Stimulated activated naive CD8-positive, alpha-beta T cell treated with anti-CD3 and anti-CD28 coated beads, Interleukin-15, Interleukin-2, amounts not matched to agents 100 ng/mL and 50 ng/mL, for 24 hours (primary cell): ENCODE data around the gene R3HDML.
"Not testable (repeated sequence)": the region's sequence is repeated elsewhere in the genome, so short reads cannot be mapped to it uniquely, and the experiment has no call there.

ENCODE experiments used
- H3K27ac Mint-ChIP-seq: one replicate; pipeline ENCODE4 v1.8.0; 2021; ENCODE audit warnings: mild to moderate bottlenecking, mixed read lengths
- H3K27me3 Mint-ChIP-seq: one replicate; pipeline ENCODE4 v1.8.0; 2021; ENCODE audit warnings: mixed read lengths
- H3K36me3 Mint-ChIP-seq: one replicate; pipeline ENCODE4 v1.8.0; 2021; ENCODE audit warnings: low read depth, mixed read lengths
- H3K4me1 Mint-ChIP-seq: one replicate; pipeline ENCODE4 v1.8.0; 2021; ENCODE audit warnings: low read depth, mixed read lengths
- H3K4me3 Mint-ChIP-seq: one replicate; pipeline ENCODE4 v1.8.0; 2021; ENCODE audit warnings: mild to moderate bottlenecking, mixed read lengths
- H3K9me3 Mint-ChIP-seq: one replicate; pipeline ENCODE4 v1.8.0; 2021; ENCODE audit warnings: mixed read lengths

The R3HDML gene

DNA sequence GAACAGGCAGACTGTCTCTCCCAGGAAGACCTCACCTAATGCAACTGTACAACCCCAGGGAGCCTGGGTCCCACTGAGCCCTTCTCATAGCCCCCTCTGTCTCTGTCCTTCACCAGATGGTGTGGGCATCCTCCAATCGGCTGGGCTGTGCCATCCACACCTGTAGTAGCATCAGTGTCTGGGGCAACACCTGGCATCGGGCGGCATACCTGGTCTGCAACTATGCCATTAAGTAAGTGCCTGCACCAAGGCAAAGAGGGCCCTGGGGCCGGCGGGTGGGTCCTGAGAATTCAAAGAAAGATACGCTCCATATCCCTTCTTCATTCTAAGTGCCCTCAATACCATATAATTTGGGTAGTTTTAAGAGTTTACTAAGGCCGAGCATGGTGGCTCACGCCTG, 8.3 kb downstream of the R3HDML start:
- Mint-ChIP-seq H3K27me3 (no peaks in the 10 kb centered on the region), H3K36me3 (no peaks in the 10 kb centered on the region), H3K4me1 (no peaks in the 10 kb centered on the region), H3K4me3 (no peak overlapping the region), H3K9me3 (no peaks in the 10 kb centered on the region), H3K27ac (no peak overlapping the region)

GRCh38 chr20:44345941-44346340, 9.1 kb downstream of the R3HDML start:
- H3K4me1 Mint-ChIP-seq, H3K4me3 Mint-ChIP-seq, H3K36me3 Mint-ChIP-seq, H3K27me3 Mint-ChIP-seq, H3K27ac Mint-ChIP-seq, H3K9me3 Mint-ChIP-seq: not testable (repeated sequence)

GRCh38 chr20:44348168-44348659, 11.4 kb downstream of the R3HDML start:
- no peak overlapping the region for H3K4me3 Mint-ChIP-seq
- H3K36me3 Mint-ChIP-seq: no peaks in the 10 kb centered on the region
- no peaks in the 10 kb centered on the region for H3K9me3 Mint-ChIP-seq

DNA sequence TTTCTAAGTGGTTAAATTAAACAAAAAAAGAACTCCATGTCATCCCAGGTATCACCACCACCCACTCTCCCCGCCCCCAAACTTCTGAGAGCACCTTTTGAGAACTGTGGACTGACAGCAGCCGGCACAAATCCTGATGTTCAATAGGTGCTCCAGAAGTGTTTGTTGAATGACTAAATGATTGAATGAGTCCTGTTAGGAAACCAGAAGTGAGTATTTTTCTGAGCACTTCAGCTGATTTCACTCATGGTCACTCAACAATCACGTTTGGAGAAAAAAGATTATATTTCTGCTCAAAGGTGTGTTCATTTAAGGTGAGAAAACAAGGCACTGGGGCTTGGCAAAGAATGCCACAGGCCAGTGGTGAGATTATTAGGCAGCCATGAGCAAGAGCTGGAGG, 12.5 kb downstream of the R3HDML start:
- Mint-ChIP-seq H3K27me3 (no peaks in the 10 kb centered on the region), H3K4me3 (no peak overlapping the region), H3K27ac (no peak overlapping the region), H3K36me3 (no peaks in the 10 kb centered on the region), H3K9me3 (no peaks in the 10 kb centered on the region), H3K4me1 (no peaks in the 10 kb centered on the region)

More at GRCh38 chr20:44348168-44348659, 11.4 kb downstream of the R3HDML start:
- H3K27me3 Mint-ChIP-seq: no peaks in the 10 kb centered on the region
- no peak overlapping the region for H3K27ac Mint-ChIP-seq
- no peaks in the 10 kb centered on the region for H3K4me1 Mint-ChIP-seq

DNA sequence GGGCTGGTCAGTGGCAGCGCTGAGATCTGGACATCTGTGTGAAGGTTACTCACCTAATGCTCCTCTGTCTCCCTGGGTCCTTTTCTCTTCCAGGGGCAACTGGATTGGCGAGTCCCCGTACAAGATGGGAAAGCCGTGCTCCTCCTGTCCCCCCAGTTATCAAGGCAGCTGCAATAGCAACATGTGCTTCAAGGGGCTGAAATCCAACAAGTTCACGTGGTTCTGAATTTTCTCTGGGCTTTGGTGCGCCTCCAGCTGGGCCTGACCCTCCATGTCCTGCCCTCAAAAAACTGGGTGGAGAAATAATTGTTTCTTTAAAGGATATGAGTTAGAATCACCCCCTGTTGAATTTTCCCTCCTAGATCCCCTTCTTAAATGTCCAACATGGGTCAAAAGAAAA, 13.7 kb downstream of the R3HDML start:
- no peaks in the 10 kb centered on the region for H3K4me1 Mint-ChIP-seq
- no peaks in the 10 kb centered on the region for H3K36me3 Mint-ChIP-seq
- no peak overlapping the region for H3K4me3 Mint-ChIP-seq
- no peak overlapping the region for H3K27ac Mint-ChIP-seq
- peaks cover 3% of the 10 kb centered on the region for H3K27me3 Mint-ChIP-seq
- H3K9me3 Mint-ChIP-seq: no peaks in the 10 kb centered on the region

GRCh38 chr20:44354979-44355497, 18.2 kb downstream of the R3HDML start:
- Mint-ChIP-seq H3K27me3 (peaks cover 15% of the 10 kb centered on the region), H3K27ac (no peak overlapping the region)

GRCh38 chr20:44355498-44356352, 18.9 kb downstream of the R3HDML start, which contains the start of gene HNF4A:
TSS of gene HNF4A (plus strand) at chr20:44355699. CDS start at chr20:44355805, 106 bp downstream.
- Mint-ChIP-seq H3K27me3 (peaks cover 18% of the 10 kb centered on the region), H3K4me1 (no peaks in the 10 kb centered on the region), H3K4me3 (no peak within 1 kb of the TSS), H3K27ac (no peak within 1 kb of the TSS), H3K36me3 (no peaks in the 10 kb centered on the region), H3K9me3 (no peaks in the 10 kb centered on the region)

More at GRCh38 chr20:44354979-44355497, 18.2 kb downstream of the R3HDML start:
- Mint-ChIP-seq H3K4me3 (no peak overlapping the region), H3K4me1 (no peaks in the 10 kb centered on the region), H3K36me3 (no peaks in the 10 kb centered on the region), H3K9me3 (no peaks in the 10 kb centered on the region)

- Mint-ChIP-seq H3K27me3 (peaks cover 18% of the 10 kb centered on the region), H3K4me3 (no peak overlapping the region), H3K27ac (no peak overlapping the region), H3K36me3 (no peaks in the 10 kb centered on the region), H3K9me3 (no peaks in the 10 kb centered on the region), H3K4me1 (no peaks in the 10 kb centered on the region)
These were observed 19.5 kb downstream of the R3HDML start for GRCh38 chr20:44356353-44356723.

GRCh38 chr20:44357020-44357419, 20.2 kb downstream of the R3HDML start:
- H3K27me3 Mint-ChIP-seq: peaks cover 18% of the 10 kb centered on the region
- H3K4me3 Mint-ChIP-seq: no peak overlapping the region
- no peaks in the 10 kb centered on the region for H3K9me3 Mint-ChIP-seq

DNA sequence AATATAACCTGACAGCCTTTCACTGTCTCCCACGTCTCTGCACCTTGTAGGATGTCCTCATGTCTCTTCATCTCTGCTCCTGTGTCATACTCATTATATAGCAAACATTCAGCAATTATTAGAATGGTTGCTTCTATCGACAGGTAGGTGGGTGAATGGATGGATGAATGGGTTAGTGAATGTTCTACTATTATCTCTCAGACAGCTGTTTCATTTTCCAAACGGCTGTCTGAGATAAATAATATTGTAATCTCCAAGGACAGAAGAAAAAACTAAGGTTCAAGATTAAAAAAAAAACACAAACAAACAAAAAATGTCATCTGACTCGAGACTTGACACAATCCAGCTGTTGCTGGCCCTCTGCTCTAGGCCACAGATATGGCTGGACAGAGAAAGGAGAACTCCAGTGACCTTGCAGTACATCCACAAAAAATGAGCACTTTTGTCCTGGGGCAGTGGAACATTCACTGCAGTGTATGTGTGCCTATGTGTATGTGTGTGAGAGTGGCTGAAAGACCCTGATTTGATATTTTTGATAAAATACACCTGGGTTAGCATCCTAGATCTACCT, 20.8 kb downstream of the R3HDML start:
- Mint-ChIP-seq H3K36me3 (no peaks in the 10 kb centered on the region), H3K27ac (no peak overlapping the region), H3K27me3 (peaks cover 18% of the 10 kb centered on the region), H3K9me3 (no peaks in the 10 kb centered on the region), H3K4me3 (no peak overlapping the region), H3K4me1 (no peaks in the 10 kb centered on the region)

More at GRCh38 chr20:44357020-44357419, 20.2 kb downstream of the R3HDML start:
- no peaks in the 10 kb centered on the region for H3K36me3 Mint-ChIP-seq
- H3K4me1 Mint-ChIP-seq: no peaks in the 10 kb centered on the region
- H3K27ac Mint-ChIP-seq: no peak overlapping the region

DNA sequence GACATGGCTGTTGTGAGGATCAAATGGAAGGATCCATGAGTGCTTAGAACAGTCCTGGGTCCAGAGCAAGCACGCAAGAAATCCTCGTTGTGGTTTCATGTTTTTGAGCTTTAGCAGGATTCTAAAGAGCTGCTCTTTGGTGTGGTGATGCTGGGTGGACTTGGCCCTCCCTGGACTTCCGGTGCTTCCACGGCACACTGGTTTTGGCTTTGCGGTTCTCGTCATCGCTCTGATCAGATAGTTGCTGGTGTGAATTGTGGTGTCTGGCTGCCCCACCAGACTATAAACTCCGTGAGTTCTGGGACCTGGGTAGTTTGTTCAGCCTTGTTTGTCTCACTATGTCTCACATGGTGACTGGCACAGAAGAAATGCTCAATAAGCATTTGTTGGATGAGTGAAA, 21.9 kb downstream of the R3HDML start:
- Mint-ChIP-seq H3K4me3 (no peak overlapping the region), H3K27ac (no peak overlapping the region), H3K4me1 (no peaks in the 10 kb centered on the region), H3K36me3 (no peaks in the 10 kb centered on the region), H3K27me3 (peaks cover 18% of the 10 kb centered on the region), H3K9me3 (no peaks in the 10 kb centered on the region)

- H3K36me3 Mint-ChIP-seq: no peaks in the 10 kb centered on the region
- H3K27me3 Mint-ChIP-seq: peaks cover 15% of the 10 kb centered on the region
- no peaks in the 10 kb centered on the region for H3K4me1 Mint-ChIP-seq
- no peak overlapping the region for H3K4me3 Mint-ChIP-seq
- H3K9me3 Mint-ChIP-seq: no peaks in the 10 kb centered on the region
- H3K27ac Mint-ChIP-seq: no peak overlapping the region
These were observed 23.4 kb downstream of the R3HDML start for GRCh38 chr20:44360221-44360620.

- H3K4me3 Mint-ChIP-seq: no peak overlapping the region
- H3K9me3 Mint-ChIP-seq: no peaks in the 10 kb centered on the region
- no peaks in the 10 kb centered on the region for H3K36me3 Mint-ChIP-seq
- H3K27me3 Mint-ChIP-seq: peaks cover 15% of the 10 kb centered on the region
- H3K4me1 Mint-ChIP-seq: no peaks in the 10 kb centered on the region
- no peak overlapping the region for H3K27ac Mint-ChIP-seq
These were observed 24.2 kb downstream of the R3HDML start for GRCh38 chr20:44361021-44361420.

DNA sequence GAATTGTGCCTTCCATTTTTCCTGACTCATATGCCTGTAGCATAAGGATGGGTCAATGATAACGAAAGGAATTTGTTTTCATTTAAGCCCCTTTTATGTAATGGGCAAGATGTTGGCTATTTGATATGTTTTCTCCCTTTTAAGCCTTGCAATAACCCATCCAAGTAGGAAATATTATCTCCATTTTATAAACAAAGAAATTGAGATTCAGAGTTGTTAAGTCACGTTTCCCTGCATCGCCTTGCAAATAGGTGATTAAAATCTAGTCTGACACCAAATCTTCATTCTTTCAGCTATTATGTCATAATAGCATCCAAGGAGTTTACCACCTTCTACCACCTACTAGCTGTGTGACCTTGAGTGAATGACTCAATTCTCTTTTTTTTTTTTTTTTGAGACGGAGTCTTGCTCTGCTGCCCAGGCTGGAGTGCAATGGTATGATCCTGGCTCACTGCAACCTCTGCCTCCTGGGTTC, 25.7 kb downstream of the R3HDML start:
- H3K4me3 Mint-ChIP-seq: no peak overlapping the region
- H3K9me3 Mint-ChIP-seq: no peaks in the 10 kb centered on the region
- no peak overlapping the region for H3K27ac Mint-ChIP-seq
- no peaks in the 10 kb centered on the region for H3K36me3 Mint-ChIP-seq
- H3K27me3 Mint-ChIP-seq: peaks cover 10% of the 10 kb centered on the region
- H3K4me1 Mint-ChIP-seq: no peaks in the 10 kb centered on the region

DNA sequence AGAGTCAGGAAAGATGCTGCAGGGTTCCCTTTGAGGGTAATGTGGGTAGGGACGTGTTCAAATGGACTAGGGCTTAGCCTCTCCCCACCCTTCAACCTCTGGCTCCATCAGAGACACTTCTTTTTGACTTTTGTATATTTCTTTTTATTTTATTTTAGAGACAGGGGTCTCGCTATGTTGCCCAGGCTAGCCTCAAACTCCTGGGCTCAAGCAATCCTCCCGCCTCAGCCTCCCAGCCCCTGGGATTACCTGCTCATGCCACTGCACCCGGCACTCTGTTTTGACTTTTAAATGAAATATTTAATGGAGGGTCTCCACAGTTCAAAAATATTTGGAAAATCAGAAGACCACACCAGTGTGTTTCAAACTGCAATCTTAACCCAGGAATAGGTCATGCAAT, 27.2 kb downstream of the R3HDML start:
- Mint-ChIP-seq H3K9me3 (no peaks in the 10 kb centered on the region), H3K27ac (no peak overlapping the region), H3K27me3 (peaks cover 5% of the 10 kb centered on the region), H3K36me3 (no peaks in the 10 kb centered on the region), H3K4me3 (no peak overlapping the region), H3K4me1 (no peaks in the 10 kb centered on the region)
